GM19023 (cell line): ENCODE data around the gene RPLP1.
"Not testable (repeated sequence)": the region's sequence is repeated elsewhere in the genome, so short reads cannot be mapped to it uniquely, and the experiment has no call there.

ENCODE experiments used
- ATAC-seq: cut with Tn5 transposase; IDR thresholded peaks from one replicate; pipeline ENCODE4 v1.9.1; 2021; ENCODE audit warnings: mild to moderate bottlenecking, moderate library complexity; ENCODE audit not compliant: unreplicated experiment

The RPLP1 gene

GRCh38 chr15:69436951-69437350 lies 15.7 kb upstream of the RPLP1 start:
- no peak for ATAC-seq

- no peak for ATAC-seq
Observed at GRCh38 chr15:69439623-69440022, 13.0 kb upstream of the RPLP1 start.

- no peak for ATAC-seq
Observed at GRCh38 chr15:69443032-69443611, 9.5 kb upstream of the RPLP1 start.

- no peak for ATAC-seq
Observed at GRCh38 chr15:69444686-69445085, 7.9 kb upstream of the RPLP1 start.

- no peak for ATAC-seq
Observed at GRCh38 chr15:69446953-69447352, 5.7 kb upstream of the RPLP1 start.

DNA sequence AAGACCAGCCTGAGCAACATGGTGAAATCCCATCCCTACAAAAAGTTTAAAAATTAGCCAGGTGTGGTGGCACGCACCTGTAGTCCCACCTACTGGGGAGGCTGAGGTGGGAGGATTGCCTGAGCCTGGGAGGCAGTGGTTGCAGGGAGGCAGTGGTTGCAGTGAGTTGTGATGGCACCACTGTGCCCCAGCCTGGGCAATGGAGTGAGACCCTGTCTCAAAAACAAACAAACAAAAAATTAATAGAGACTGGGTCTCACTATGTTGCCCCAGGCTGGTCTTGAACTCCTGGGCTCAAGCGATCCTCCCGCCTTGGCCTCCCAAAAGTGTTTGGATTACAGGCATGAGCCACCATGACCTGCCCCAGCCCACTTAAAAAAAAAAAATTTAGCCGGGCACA lies 2.4 kb upstream of the RPLP1 start:
- not testable (repeated sequence) for ATAC-seq

GRCh38 chr15:69450968-69451695 lies 1.5 kb upstream of the RPLP1 start:
- no peak for ATAC-seq

DNA sequence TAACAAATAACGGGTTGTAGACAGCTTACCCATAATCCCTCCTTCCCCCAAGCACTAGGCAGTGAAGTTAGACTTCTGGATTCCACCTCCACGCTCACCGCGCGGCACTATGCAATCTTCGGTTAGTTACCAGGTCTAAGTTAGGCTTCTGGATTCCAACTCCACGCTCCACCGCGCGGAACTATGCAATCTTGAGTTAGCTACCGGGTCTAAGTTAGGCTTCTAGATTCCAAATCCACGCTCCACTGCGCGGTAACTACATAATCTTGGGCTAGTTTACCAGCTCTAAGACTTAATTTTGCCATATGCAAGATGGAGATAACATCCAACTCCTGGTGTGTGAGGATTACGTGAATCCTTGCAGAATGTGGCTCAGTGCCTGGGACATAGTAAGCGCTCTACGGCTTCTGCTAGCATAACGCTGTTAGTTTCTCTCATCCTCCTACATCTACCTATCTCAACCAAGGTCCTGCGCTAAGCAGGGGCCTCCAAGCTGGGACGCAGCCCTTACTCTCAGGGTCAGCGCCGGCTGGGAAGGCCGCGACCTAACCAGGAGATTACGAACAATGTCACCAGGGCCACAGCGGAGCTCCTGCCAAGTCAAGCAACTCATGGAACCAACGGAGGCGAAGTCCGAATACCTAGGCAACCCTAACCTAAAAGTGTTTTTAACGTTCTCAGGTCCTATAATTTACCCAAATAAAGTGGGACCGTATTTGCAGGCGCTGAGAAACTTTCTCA lies 497 bp upstream of the RPLP1 start:
- ATAC-seq = peak; percentile 37

GRCh38 chr15:69454953-69455352 lies 2.3 kb downstream of the RPLP1 start:
- ATAC-seq = no peak

DNA sequence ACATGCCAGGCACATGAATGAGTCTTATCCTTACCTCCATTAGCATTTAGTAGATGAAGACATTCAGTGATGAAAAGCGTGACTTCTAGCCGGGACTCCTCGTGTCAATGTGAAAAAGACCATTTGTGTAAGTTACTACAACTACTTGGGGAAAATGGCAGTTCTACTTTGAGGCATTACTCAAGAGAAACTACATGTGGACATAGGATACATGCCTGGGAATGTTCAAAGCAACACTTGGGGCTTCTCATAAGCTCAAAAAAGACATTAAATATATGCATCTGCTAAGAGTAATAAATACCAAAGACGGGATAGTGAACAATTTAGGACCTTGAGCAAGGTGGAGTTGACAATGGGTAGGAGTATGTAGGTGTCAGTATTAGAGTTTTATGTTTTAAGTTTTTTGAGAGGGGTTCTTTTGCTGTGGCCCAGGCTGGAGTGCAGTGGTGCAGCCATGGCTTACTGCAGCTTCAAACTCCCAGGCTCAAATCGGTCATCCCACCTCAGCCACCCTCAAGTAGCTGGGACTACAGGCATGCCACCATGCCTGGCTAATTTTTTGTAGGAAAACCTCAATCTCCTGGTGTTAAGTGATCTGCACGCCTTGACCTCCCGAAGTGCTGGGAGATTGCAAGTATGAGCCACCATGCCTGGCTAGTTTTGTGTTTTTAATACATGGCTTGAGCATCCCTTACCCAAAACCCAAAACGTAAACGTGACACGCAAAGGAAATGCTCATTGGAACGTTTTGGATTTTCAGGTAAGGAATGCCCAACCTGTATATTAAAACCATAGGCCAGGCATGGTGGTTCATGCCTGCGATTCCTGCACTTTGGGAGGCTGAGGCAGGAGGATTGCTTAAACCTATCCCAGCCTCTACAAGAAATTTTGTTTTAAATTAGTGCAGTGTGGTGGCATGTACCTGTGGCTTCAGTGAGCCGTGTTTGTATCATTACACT lies 3.9 kb downstream of the RPLP1 start:
- no peak for ATAC-seq

DNA sequence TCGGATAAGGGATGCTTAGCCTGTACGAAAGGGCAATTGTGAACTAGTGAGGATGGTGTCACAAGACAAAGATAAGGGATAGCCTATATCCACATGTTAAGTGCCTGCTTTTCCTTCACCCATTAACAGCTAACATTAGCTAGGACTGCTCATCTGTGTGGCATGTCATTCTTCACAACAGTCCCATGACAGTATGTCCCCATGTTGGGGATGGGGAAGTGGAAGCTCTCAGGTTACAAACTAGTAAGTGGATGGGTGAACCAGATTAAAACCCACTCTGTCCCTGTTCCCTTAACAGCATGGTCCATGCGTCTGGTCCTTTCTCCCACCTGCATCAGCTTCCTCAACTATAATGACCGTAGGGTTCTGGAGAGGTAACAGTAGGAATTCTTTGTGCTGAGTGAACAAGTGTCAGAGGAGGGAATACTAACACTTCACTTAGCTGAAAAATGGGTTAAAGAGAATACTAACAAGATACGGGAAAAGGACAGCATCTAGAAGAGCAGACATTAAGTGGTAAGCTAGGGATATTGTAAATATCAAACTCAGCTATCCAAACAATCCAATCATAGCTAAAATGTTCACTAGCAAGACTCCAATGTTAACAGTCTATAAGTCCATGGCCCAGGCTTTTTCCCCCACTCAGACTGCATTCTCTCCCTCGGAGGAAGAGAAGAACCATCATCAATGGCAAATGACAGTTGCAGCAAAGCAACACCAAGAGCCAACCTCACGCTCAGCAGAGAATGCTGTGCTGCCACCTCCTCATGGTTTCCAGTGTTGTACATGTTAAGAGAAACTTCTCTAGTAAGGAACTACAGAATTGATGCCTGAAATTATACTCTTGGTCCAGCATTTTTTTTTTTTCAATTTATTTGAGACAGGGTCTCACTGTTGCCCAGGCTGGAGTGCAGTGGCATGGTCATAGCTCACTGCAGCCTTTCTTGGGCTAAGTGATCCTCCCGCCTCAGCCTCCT lies 5.0 kb downstream of the RPLP1 start:
- ATAC-seq = no peak

DNA sequence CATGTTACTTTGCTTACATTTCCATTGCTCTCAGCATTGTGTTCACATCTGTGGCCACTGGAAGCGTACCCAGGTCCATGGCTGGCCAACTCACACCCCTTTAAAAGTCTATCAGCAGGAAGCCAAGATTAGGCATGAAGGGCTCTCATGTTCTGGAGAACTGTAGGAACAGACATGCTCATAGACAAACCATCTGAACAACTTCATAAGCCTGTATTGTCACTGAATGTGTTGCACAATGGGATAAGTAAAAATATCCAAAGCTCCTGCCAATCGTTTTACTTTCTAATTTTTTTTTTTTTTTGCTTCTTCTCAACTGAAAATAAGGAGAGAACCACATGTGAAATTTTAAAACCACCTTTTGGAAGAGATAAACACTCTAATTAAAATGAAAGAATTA lies 6.4 kb downstream of the RPLP1 start:
- ATAC-seq = no peak

- ATAC-seq = no peak
Observed at GRCh38 chr15:69460481-69460880, 7.9 kb downstream of the RPLP1 start.

DNA sequence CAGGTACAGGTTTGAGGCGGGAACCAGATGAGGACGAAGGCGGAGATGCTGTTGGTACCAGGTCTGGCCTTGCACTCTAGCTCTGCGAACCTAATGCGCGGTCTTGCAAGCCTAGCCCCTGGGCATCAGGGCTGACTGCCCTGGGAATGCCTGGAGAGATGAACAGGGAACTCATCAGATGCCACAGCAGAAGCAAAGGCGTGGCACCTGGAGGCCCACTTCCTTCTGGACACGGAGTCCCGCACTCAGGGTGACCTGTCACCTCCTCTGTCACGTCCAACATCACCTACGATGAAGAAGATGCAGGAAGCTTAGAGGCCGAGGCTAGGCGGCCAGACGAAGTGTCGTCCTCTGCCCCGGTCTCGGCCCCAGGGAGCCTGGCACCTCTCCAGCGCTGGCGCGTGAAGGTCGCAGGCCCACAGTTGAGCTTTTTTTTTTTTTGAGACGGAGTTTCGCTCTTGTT lies 9.4 kb downstream of the RPLP1 start:
- no peak for ATAC-seq

DNA sequence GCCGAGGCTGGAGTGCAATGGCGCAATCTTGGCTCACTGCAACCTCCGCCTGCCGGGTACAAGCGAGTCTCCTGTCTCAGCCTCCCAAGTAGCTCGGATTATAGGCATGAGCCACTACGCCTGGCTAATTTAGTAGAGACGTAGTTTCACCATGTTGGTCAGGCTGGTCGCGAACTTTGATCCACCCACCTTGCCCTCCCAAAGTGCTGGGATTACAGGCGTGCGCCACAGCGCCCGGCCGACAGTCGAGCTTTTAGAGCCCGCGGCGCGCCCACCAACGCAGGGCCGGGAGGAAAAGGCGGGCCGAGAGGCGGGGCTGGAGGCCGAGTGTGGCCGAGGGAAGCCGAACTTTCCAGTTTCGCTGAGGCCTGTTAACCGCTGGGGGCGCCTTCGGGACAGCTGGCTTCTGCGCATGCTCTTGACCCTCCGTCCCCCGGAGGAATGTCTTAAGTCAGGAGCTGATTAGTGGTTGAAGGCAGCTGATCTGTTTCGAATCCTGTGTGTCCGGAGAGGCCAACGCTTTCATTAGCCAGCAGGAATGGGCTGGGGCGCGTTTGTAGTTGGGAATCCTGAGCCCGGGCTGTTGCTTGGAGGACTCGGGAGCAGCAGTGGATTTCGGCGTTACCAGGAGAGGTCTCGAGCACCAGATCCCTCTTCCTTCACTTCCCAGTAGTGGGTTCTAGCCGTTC lies 10.0 kb downstream of the RPLP1 start:
- peak; percentile 94 for ATAC-seq

- no peak for ATAC-seq
Observed at GRCh38 chr15:69463182-69463756, 10.7 kb downstream of the RPLP1 start.

GRCh38 chr15:69465253-69465652 lies 12.6 kb downstream of the RPLP1 start:
- ATAC-seq = no peak

DNA sequence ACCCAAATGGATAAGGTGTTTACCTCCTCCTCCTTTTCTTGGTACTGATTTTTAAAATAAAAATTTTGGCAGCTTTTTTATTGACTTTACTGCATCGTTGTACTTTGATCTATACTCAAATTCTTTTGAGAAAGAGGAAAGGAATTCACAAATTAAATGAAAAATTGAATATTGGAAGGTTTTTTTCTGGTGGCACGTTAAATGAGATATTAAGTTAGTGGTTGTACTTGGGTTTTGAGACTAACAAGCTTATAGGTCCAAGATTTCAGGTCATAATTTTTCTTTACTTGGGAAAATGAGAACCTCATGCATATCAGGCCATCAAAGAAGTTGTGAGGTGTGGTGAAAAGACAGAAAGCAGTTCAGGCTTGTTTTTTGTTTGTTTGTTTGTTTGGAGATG lies 14.1 kb downstream of the RPLP1 start:
- no peak for ATAC-seq

DNA sequence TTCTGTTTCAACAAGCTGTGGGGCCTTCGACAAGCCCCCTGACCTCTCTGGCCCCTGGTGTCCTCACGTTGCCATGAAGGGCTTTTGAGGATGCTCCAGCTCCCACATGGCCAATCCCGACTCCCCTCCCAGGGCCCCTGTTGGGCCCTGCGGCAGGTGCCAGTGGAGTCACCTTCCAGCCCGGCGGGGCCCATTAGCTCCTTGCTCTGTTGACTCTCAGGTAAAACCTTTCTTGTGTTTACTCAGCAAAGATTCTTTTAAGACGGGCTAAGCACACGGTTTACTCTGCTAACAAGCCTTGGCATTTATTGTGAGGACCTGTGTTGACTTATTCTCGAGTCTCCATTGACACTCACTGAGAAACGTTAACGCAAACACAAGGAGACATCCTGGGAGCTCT lies 15.0 kb downstream of the RPLP1 start:
- no peak for ATAC-seq
